Smooth muscle cell (in vitro differentiated cells): ENCODE results near the gene INPP4A. TPM values are rescaled to one million over a fixed set of nuclear protein-coding genes. Genes with fewer than 3 reads are reported as not detected.

Experiments used
- DNase-seq: peaks from one replicate; lab custom pipeline; 2025; ENCODE audit not compliant: unreplicated experiment; lab: John Stamatoyannopoulos, UW
- H2AFZ ChIP-seq: fragments of 200-600 bp; sonication (generic); 2 replicates; pipeline ENCODE4 v1.6.0; 2016; ENCODE audit warnings: antibody characterized with exemption, low read depth, mild to moderate bottlenecking
- H3F3A ChIP-seq: fragments of 200-600 bp; sonication (generic); 2 replicates; pipeline ENCODE4 v1.6.0; 2017; ENCODE audit warnings: antibody characterized with exemption, low read depth
- H3K27ac ChIP-seq: fragments of 200-600 bp; sonication (generic); 2 replicates; pipeline ENCODE4 v1.5.1; 2016; ENCODE audit warnings: low read depth, mild to moderate bottlenecking
- H3K27me3 ChIP-seq: fragments of 200-600 bp; sonication (generic); 2 replicates; pipeline ENCODE4 v1.6.1; 2016; ENCODE audit warnings: low read depth, mild to moderate bottlenecking
- H3K36me3 ChIP-seq: fragments of 200-600 bp; sonication (generic); 2 replicates; pipeline ENCODE4 v1.5.1; 2016; ENCODE audit warnings: low read depth
- H3K4me1 ChIP-seq: fragments of 200-600 bp; sonication (generic); 2 replicates; pipeline ENCODE4 v1.5.1; 2016; ENCODE audit warnings: low read depth
- H3K4me2 ChIP-seq: fragments of 200-600 bp; sonication (generic); 2 replicates; pipeline ENCODE4 v1.6.0; 2016; ENCODE audit warnings: mild to moderate bottlenecking
- H3K4me3 ChIP-seq: fragments of 200-600 bp; sonication (generic); 2 replicates; pipeline ENCODE4 v1.5.1; 2016; ENCODE audit warnings: mild to moderate bottlenecking
- H3K79me2 ChIP-seq: fragments of 200-600 bp; sonication (generic); 2 replicates; pipeline ENCODE4 v1.6.0; 2016; ENCODE audit warnings: low read depth, mild to moderate bottlenecking
- H3K9ac ChIP-seq: fragments of 200-600 bp; sonication (generic); 2 replicates; pipeline ENCODE4 v1.6.0; 2016; ENCODE audit warnings: low read depth
- H3K9me3 ChIP-seq: fragments of 200-600 bp; sonication (generic); replicated peaks from 2 replicates; pipeline ENCODE4 v1.5.1; 2016; ENCODE audit warnings: low read depth
- H4K20me1 ChIP-seq: fragments of 200-600 bp; sonication (generic); 2 replicates; pipeline ENCODE4 v1.6.0; 2016; ENCODE audit warnings: low read depth
- CTCF ChIP-seq: fragments of 200-600 bp; sonication (generic); IDR thresholded peaks from 2 replicates; pipeline ENCODE4 v1.5.1; 2017; ENCODE audit warnings: borderline replicate concordance, mild to moderate bottlenecking, antibody characterized with exemption; ENCODE audit not compliant: insufficient read depth, poor library complexity, severe bottlenecking
- WGBS: methylation state at CpG from one replicate; pipeline ENCODE4 v1.1.7; 2016; ENCODE audit warnings: low lambda C conversion rate; 5-methylcytosine and 5-hydroxymethylcytosine counted together
- polyA plus RNA-seq: library from polyadenylated mRNA; unstranded; fragments of >200 nt; fragmentation: Nextera tagmentation; extraction: Ambion mirVana; gene quantifications from 2 replicates; pipeline ENCODE4 v1.2.1, GENCODE V29; 2016
- total RNA-seq: library from RNA; depleted of rRNA; stranded (reverse); fragments of >200 nt; gene quantifications from 2 replicates; pipeline ENCODE4 v1.2.3, GENCODE V29; 2014

INPP4A gene
- total and polyA plus RNA-seq, 2 experiments from 2014 or later, result 10.1 to 17.3 TPM

GRCh38 chr2:98514879-98515249 lies 70.2 kb downstream of the INPP4A start:
- Histone ChIP-seq H3K36me3 (no peaks in the 10 kb centered on the region), H3K79me2 (no peaks in the 10 kb centered on the region), H4K20me1 (peaks cover 35% of the 10 kb centered on the region), H3K27ac (peak overlapping the region; percentile 13), H3K9ac (no peak overlapping the region), H3K27me3 (no peaks in the 10 kb centered on the region), H3K4me1 (peaks cover 8% of the 10 kb centered on the region), H3F3A (no peaks in the 10 kb centered on the region), H3K9me3 (no peaks in the 10 kb centered on the region), H3K4me3 (no peak overlapping the region), H3K4me2 (peak overlapping the region; percentile 40), H2AFZ (no peak overlapping the region)
- no peak for TF ChIP-seq CTCF
- DNase-seq, result no peak
- 93% methylated on average over 4 of the region's 4 CpGs for WGBS

GRCh38 chr2:98515250-98515991 lies 70.8 kb downstream of the INPP4A start:
- H3K9ac ChIP-seq, result no peak overlapping the region
- peaks cover 8% of the 10 kb centered on the region for H3K4me1 ChIP-seq
- H3K27me3 ChIP-seq, result no peaks in the 10 kb centered on the region
- H2AFZ ChIP-seq, result no peak overlapping the region
- peak overlapping the region; percentile 13 for H3K27ac ChIP-seq
- 82% methylated on average over 13 of the region's 13 CpGs for WGBS
- no peaks in the 10 kb centered on the region for H3K9me3 ChIP-seq
- H4K20me1 ChIP-seq, result peaks cover 35% of the 10 kb centered on the region
- no peaks in the 10 kb centered on the region for H3K79me2 ChIP-seq
- H3K4me2 ChIP-seq, result no peak overlapping the region
- H3F3A ChIP-seq, result no peaks in the 10 kb centered on the region
- H3K36me3 ChIP-seq, result no peaks in the 10 kb centered on the region
- no peak for DNase-seq
- no peak overlapping the region for H3K4me3 ChIP-seq
- TF ChIP-seq CTCF, result no peak

GRCh38 chr2:98516571-98516970 lies 71.9 kb downstream of the INPP4A start:
- Histone ChIP-seq H2AFZ (no peak overlapping the region), H3K4me3 (no peak overlapping the region), H3K79me2 (no peaks in the 10 kb centered on the region), H4K20me1 (peaks cover 35% of the 10 kb centered on the region), H3K4me1 (peaks cover 8% of the 10 kb centered on the region), H3K4me2 (no peak overlapping the region), H3F3A (no peaks in the 10 kb centered on the region), H3K27ac (no peak overlapping the region), H3K36me3 (no peaks in the 10 kb centered on the region), H3K27me3 (no peaks in the 10 kb centered on the region), H3K9ac (no peak overlapping the region), H3K9me3 (no peaks in the 10 kb centered on the region)
- WGBS, result 100% methylated on average over 3 of the region's 3 CpGs
- no peak for DNase-seq
- no peak for TF ChIP-seq CTCF

GRCh38 chr2:98517636-98518035 lies 73.0 kb downstream of the INPP4A start:
- Histone ChIP-seq H3K4me1 (peaks cover 8% of the 10 kb centered on the region), H3K4me2 (no peak overlapping the region), H3F3A (no peaks in the 10 kb centered on the region), H2AFZ (no peak overlapping the region), H3K9ac (no peak overlapping the region), H3K27me3 (no peaks in the 10 kb centered on the region), H3K9me3 (no peaks in the 10 kb centered on the region), H3K79me2 (no peaks in the 10 kb centered on the region), H3K36me3 (no peaks in the 10 kb centered on the region), H4K20me1 (peaks cover 35% of the 10 kb centered on the region), H3K4me3 (no peak overlapping the region), H3K27ac (no peak overlapping the region)
- WGBS, result 94% methylated on average over 2 of the region's 2 CpGs
- no peak for DNase-seq
- TF ChIP-seq CTCF, result no peak
